MCF 10A (cell line): ENCODE results near the gene PHACTR3. TPM values are rescaled to one million over a fixed set of nuclear protein-coding genes. Genes with fewer than 3 reads are reported as not detected.

Source experiments
- BruUV-seq: library from RNA; stranded (reverse); fragments of 400-500 nt; replicated peaks from 2 replicates; lab custom pipeline; 2021; lab: Mats Ljungman, UMichigan
- CTCF ChIA-PET: fragments of 300-600 bp; sonication (Branson Sonifier 250); formaldehyde crosslinking; extraction: SDS; loops from one replicate; lab custom pipeline; 2021; ENCODE audit warnings: antibody characterized with exemption, inconsistent platforms; lab: Yijun Ruan, JAX
- POLR2A ChIA-PET: fragments of 300-600, 350-650 bp; sonication (Branson Sonifier 250); formaldehyde crosslinking; extraction: SDS; loops from one replicate; lab custom pipeline; 2020; ENCODE audit warnings: antibody characterized with exemption, inconsistent platforms; lab: Yijun Ruan, JAX
- DNase-seq: peaks from one replicate; pipeline ENCODE4 v3.0.0-alpha.2; 2018; ENCODE audit not compliant: unreplicated experiment
- H3K27ac Mint-ChIP-seq: one replicate; pipeline ENCODE4 v1.8.0; 2022; ENCODE audit warnings: mild to moderate bottlenecking, low read depth, mixed read lengths; ENCODE audit not compliant: unreplicated experiment
- H3K27me3 Mint-ChIP-seq: one replicate; pipeline ENCODE4 v1.8.0; 2022; ENCODE audit warnings: mixed read lengths; ENCODE audit not compliant: insufficient read depth, unreplicated experiment
- H3K36me3 Mint-ChIP-seq: one replicate; pipeline ENCODE4 v1.8.0; 2022; ENCODE audit warnings: mild to moderate bottlenecking, moderate library complexity, mixed read lengths; ENCODE audit not compliant: insufficient read depth, unreplicated experiment
- H3K4me1 Mint-ChIP-seq: one replicate; pipeline ENCODE4 v1.8.0; 2022; ENCODE audit warnings: mixed read lengths; ENCODE audit not compliant: insufficient read depth, unreplicated experiment
- H3K4me3 Mint-ChIP-seq: one replicate; pipeline ENCODE4 v1.8.0; 2022; ENCODE audit warnings: mild to moderate bottlenecking, moderate library complexity, mixed read lengths; ENCODE audit not compliant: unreplicated experiment
- H3K9me3 Mint-ChIP-seq: one replicate; pipeline ENCODE4 v1.8.0; 2022; ENCODE audit warnings: mixed read lengths; ENCODE audit not compliant: unreplicated experiment
- intact Hi-C: fragments of 100-400 bp; cut with micrococcal nuclease; formaldehyde crosslinking; loops from 2 replicates; pipeline ENCODE4 v1.14.1; 2022
- total RNA-seq: library from RNA; stranded (reverse); gene quantifications from 2 replicates; pipeline ENCODE4 v1.2.3, GENCODE V29; 2022
- TF ChIP-seq, protein P1 (sequence below): fragments of 200-600 bp; IDR thresholded peaks from one replicate; pipeline ENCODE4 v1.8.0; 2022; ENCODE audit warnings: antibody characterized with exemption, mild to moderate bottlenecking; ENCODE audit not compliant: unreplicated experiment

PHACTR3 gene
- total RNA-seq, 1 experiment from 2014 or later = 22.8 TPM

DNA sequence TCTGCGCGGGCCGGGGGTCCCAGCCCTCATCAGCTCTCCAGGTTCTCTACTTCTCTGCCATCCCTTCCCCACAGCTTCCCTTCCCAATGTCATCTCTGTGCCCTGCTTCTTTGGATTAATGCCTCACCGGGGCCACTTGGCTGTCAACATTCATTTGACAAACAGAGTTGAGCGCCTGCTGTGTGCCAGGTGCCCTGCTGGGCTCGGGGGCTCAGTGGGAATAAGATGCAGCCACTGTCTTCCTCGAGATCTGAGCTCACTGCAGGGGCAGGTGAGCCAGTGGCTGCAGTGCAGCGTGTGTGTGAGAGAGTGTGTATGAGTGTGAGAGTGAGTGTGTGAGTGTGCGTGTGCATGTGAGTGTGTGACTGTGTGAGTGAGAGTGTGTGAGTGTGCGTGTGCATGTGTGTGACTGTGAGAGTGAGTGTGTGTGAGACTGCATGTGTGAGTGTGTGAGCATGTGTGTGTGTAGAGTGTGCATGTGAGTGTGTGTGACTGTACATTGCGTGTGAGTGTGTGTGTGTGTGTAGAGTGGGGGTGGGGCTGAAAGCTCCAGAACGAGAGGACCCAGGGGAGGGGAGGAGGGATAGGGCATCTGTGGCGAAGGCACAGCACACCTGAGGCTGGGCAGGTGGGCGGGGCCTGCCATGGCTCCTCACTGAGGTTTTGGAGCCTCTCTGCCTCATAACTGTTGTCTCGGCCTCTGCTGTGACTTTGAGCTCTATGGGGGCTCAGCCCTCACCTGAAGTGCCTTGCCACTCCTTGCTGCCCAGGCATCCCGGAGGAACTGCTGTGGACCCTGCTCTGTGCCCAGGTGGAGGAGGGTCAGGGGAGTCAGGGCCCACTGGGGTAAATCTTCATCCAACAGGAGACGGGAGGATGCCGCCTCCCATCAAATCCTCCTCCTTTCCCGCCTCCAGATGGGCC is 36.5 kb upstream of the PHACTR3 start:
- BruUV-seq = no TSS peak
- intact Hi-C loops = no loop called here
- H3K4me1 Mint-ChIP-seq = no peaks in the 10 kb centered on the region
- CTCF ChIA-PET = interaction anchor here (0.6 to 1.0 kb wide), 5 partner anchors 13 to 282 kb away, joined by 3 to 6 read pairs (median 3); no protein-coding TSS in a partner anchor
- no peak overlapping the region for H3K27ac Mint-ChIP-seq
- H3K4me3 Mint-ChIP-seq = no peak overlapping the region
- peaks cover 27% of the 10 kb centered on the region for H3K27me3 Mint-ChIP-seq
- POLR2A ChIA-PET = no interaction called here
- TF ChIP-seq, protein P1, sequence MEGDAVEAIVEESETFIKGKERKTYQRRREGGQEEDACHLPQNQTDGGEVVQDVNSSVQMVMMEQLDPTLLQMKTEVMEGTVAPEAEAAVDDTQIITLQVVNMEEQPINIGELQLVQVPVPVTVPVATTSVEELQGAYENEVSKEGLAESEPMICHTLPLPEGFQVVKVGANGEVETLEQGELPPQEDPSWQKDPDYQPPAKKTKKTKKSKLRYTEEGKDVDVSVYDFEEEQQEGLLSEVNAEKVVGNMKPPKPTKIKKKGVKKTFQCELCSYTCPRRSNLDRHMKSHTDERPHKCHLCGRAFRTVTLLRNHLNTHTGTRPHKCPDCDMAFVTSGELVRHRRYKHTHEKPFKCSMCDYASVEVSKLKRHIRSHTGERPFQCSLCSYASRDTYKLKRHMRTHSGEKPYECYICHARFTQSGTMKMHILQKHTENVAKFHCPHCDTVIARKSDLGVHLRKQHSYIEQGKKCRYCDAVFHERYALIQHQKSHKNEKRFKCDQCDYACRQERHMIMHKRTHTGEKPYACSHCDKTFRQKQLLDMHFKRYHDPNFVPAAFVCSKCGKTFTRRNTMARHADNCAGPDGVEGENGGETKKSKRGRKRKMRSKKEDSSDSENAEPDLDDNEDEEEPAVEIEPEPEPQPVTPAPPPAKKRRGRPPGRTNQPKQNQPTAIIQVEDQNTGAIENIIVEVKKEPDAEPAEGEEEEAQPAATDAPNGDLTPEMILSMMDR = no peak
- no peaks in the 10 kb centered on the region for H3K9me3 Mint-ChIP-seq
- no peaks in the 10 kb centered on the region for H3K36me3 Mint-ChIP-seq
- no peak for DNase-seq

DNA sequence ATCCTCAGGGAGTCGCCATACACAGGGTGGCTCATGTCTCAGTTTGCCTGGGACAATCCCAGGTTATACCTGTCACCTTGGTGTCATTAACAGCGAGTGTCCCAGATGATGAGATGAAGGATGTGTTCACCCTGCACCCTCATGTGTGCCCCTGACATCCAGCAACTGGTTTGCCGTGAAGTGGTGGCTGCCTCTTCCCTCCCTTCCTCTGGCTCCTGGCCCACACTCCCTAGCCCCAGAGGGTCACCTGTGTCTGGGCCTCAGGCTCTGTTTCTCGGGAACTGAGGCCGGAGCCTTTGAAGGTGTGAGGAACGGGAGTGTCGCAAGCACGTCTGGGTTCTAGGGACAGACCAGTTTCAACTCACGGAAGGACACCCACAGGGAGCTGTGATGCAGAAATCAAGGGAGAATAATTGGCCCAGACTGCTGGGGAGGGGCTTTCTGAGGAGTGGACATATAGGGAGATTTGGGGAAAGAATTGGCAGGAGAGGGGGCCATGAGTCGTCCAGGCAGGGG is 35.8 kb upstream of the PHACTR3 start:
- Mint-ChIP-seq H3K27ac (no peak overlapping the region), H3K9me3 (no peaks in the 10 kb centered on the region), H3K4me3 (no peak overlapping the region), H3K4me1 (no peaks in the 10 kb centered on the region), H3K36me3 (no peaks in the 10 kb centered on the region), H3K27me3 (peaks cover 27% of the 10 kb centered on the region)
- ChIA-PET POLR2A (no interaction called here), CTCF (interaction anchor here (0.6 to 6.3 kb wide), 7 partner anchors 12 to 282 kb away, joined by 3 to 91 read pairs (median 3); no protein-coding TSS in a partner anchor)
- TF ChIP-seq, protein P1 = no peak
- intact Hi-C loops = no loop called here
- DNase-seq = no peak
- no TSS peak for BruUV-seq

DNA sequence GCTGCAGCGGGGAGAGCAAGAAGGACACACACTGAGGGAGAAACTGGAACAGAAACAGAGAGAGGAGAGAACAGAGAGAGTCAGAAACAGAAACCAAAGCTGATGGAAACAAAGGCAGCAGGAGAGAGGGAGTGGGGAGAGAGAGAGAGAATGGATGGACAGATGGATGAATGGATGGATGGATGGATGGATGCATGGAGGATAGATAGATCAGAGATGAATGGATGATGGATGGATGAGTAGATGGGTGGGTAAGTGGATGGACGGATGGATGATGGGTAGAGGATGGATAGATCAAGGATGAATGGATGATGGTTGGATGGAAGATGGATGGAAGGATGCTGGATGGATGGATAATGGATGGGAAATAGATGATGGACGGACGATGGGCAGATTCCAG is 35.0 kb upstream of the PHACTR3 start:
- DNase-seq = no peak
- peaks cover 27% of the 10 kb centered on the region for H3K27me3 Mint-ChIP-seq
- no peaks in the 10 kb centered on the region for H3K9me3 Mint-ChIP-seq
- CTCF ChIA-PET = interaction anchor here (0.6 to 6.3 kb wide), 7 partner anchors 18 to 491 kb away, joined by 3 to 91 read pairs (median 26); no protein-coding TSS in a partner anchor
- intact Hi-C loops = no loop called here
- no peak overlapping the region for H3K27ac Mint-ChIP-seq
- TF ChIP-seq, protein P1 = no peak
- H3K4me3 Mint-ChIP-seq = no peak overlapping the region
- no peaks in the 10 kb centered on the region for H3K4me1 Mint-ChIP-seq
- POLR2A ChIA-PET = no interaction called here
- H3K36me3 Mint-ChIP-seq = no peaks in the 10 kb centered on the region
- no TSS peak for BruUV-seq

DNA sequence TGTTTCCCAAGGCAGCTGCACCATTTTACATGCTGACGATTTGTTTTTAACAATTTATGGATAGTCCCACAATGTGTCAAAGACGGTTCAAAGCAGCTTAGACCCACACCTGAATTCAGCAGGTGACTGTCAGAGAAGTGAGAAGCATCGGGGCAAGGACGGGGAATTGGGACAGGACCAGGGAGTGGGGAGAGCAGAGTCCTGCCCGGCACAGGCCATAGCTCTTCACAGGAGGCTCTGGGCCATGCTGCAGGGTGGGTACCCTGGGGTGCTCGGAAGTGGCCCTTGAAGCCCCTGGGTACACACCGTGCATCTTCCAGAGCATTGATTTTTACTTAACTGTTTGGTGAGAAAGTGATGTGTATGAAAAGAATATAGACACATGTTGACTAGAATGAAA is 33.2 kb upstream of the PHACTR3 start:
- CTCF ChIA-PET = interaction anchor here (0.6 to 6.3 kb wide), 79 partner anchors 11 to 1556 kb away, joined by 3 to 165 read pairs (median 4); partner anchors contain the start of genes CDH26 and PHACTR3
- TF ChIP-seq, protein P1 = no peak
- peaks cover 41% of the 10 kb centered on the region for H3K27me3 Mint-ChIP-seq
- intact Hi-C loops = loop anchor here (1.0 kb wide), 1 partner anchor 180 kb away; no protein-coding TSS in a partner anchor
- H3K36me3 Mint-ChIP-seq = no peaks in the 10 kb centered on the region
- H3K27ac Mint-ChIP-seq = no peak overlapping the region
- no peak overlapping the region for H3K4me3 Mint-ChIP-seq
- H3K9me3 Mint-ChIP-seq = no peaks in the 10 kb centered on the region
- DNase-seq = no peak
- BruUV-seq = no TSS peak
- POLR2A ChIA-PET = no interaction called here
- no peaks in the 10 kb centered on the region for H3K4me1 Mint-ChIP-seq
